GM19467 (cell line): ENCODE data around the gene ATP6V0E1.

ENCODE experiments used
- ATAC-seq: cut with Tn5 transposase; IDR thresholded peaks from one replicate; pipeline ENCODE4 v1.9.1; 2021; ENCODE audit warnings: mild to moderate bottlenecking, moderate library complexity; ENCODE audit not compliant: unreplicated experiment

Gene ATP6V0E1

DNA sequence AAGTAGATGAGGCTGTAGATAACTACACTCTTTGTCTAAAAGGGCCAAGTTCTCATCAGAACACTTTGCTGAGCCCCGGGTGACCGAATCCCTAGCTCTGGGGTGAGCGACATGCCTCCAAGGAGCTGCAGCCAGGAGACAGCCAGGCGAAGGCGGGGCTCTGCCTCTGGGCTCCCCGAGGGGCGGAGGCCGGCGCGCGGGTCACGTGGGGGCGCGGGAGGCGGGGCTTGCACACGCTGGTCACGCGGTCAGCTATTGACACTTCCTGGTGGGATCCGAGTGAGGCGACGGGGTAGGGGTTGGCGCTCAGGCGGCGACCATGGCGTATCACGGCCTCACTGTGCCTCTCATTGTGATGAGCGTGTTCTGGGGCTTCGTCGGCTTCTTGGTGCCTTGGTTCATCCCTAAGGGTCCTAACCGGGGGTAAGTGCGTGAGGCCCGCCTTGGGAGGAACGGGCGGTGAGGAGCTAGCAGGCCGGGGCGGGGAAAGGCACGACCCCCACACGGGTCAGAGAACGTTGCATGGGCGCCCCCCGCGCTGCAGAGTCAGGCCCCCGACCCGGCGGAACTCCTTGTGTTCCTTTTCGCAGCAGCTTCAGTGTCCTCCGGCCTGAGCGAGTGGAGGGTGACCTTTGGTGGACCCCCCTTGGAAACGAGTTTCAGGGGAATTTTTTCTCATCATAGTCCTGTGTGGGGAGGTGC lies at the start of gene ATP6V0E1:
TSS of gene ATP6V0E1 (plus strand) at position 230 of the 702 bp plus-strand sequence. CDS start at position 320, 90 bp downstream.
- ATAC-seq = peak; percentile 78

- no peak for ATAC-seq
Observed at GRCh38 chr5:172935096-172935495, 48.5 kb upstream of the ATP6V0E1 start.

- ATAC-seq = no peak
Observed at GRCh38 chr5:172936401-172936800, 47.2 kb upstream of the ATP6V0E1 start.

- ATAC-seq = no peak
Observed at GRCh38 chr5:172939071-172939470, 44.5 kb upstream of the ATP6V0E1 start.

- no peak for ATAC-seq
Observed at GRCh38 chr5:172939611-172940267, 43.8 kb upstream of the ATP6V0E1 start.

GRCh38 chr5:172940268-172941066 lies 43.1 kb upstream of the ATP6V0E1 start:
- ATAC-seq = no peak

DNA sequence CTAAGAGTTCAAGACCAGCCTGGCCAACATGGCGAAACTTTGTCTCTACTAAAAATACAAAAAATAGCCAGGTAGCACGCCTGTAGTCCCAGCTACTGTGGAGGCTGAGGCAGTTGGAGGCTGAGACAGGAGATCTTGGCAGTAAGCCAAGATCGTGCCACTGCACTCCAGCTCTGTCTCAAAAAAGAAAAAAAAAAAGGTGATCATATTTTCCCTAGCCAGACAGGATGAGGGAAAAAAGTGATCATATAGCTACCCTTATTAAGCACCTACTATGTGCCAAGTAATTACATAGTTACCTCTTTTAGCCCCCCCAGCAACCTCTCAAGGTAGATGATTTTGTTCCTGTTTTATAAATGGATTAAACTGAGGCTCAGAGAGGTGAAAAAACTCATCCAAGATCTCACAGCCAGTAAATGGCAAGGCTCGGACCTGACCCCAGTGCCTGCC lies 42.5 kb upstream of the ATP6V0E1 start:
- ATAC-seq = no peak

GRCh38 chr5:172942556-172942955 lies 41.0 kb upstream of the ATP6V0E1 start:
- no peak for ATAC-seq

GRCh38 chr5:172943283-172943841 lies 40.2 kb upstream of the ATP6V0E1 start:
- ATAC-seq = no peak

DNA sequence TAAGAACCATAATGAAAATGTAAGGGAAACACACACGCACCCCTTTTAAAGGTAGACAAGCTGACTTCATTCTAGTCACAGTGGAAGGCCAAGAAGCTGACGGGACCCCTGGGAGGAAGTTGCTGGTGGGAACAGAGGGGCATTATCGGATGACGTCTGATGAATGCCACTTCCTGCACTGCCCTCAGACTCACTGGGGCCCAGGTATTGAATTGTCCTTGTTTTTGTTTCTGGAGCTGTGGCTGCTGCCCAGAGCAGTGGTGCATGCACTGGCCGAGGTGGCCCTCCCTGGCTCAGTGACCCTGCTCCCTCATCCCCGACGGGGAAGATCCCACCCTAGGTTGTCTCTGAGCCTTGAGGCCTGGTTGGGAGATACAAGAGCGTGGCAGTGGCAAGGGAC lies 39.7 kb upstream of the ATP6V0E1 start:
- ATAC-seq = no peak

GRCh38 chr5:172944741-172945140 lies 38.8 kb upstream of the ATP6V0E1 start:
- ATAC-seq = no peak

GRCh38 chr5:172945151-172945550 lies 38.4 kb upstream of the ATP6V0E1 start:
- no peak for ATAC-seq

- ATAC-seq = no peak
Observed at GRCh38 chr5:172946146-172946545, 37.4 kb upstream of the ATP6V0E1 start.

DNA sequence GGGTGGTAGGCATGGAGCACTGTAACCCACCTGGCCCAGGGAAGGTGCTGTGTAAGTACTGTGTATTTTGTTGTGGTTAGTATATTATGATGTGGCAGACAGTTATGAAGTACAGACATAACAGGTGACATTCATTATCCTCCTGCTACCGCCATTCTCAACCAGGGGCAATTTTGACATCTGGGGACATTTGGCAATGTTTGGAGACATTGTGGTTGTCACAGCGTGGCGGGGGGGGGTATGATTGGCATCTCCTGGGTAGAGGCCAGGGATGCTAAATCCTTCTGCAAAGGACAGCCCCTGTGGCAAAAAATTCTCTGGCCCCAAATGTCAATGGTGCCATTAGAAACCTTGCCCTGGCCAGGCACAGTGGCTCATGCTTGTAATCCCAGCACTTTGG lies 34.1 kb upstream of the ATP6V0E1 start:
- ATAC-seq = no peak

DNA sequence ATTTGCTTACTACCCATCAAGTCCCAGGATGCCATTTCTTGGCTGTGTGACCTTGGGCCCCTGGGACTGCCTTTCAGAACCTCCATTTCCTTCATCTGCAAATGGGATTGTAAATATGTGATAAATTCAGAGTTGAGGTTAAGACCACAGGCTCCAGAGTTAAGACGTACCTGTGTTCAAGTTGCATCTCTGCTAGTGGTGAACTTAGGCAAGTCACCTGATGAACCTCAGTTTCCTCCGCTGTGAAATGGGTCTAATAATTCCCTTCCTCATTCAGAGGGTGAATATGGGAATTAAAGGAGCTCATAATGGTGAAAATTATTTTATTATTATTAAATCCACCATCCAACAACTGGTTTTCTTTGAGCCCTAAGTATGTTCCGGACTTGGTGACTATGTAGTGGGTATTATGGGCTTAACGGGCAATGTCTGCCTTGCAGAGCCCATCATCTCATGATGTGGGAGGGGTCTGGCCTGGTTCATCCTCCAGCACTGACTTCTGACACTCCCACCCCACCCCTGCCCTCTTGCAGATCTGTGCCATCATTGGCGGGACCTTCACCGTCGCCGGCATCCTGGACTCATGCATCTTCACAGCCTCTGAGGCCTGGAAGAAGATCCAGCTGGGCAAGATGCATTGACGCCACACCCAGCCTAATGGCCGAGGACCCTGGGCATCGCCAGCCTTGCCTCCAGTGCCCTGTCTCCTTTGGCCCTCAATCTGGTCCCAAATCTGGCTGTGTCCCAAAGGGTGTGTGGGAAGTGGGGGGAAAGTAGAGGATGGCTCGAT lies 33.2 kb upstream of the ATP6V0E1 start:
- no peak for ATAC-seq

DNA sequence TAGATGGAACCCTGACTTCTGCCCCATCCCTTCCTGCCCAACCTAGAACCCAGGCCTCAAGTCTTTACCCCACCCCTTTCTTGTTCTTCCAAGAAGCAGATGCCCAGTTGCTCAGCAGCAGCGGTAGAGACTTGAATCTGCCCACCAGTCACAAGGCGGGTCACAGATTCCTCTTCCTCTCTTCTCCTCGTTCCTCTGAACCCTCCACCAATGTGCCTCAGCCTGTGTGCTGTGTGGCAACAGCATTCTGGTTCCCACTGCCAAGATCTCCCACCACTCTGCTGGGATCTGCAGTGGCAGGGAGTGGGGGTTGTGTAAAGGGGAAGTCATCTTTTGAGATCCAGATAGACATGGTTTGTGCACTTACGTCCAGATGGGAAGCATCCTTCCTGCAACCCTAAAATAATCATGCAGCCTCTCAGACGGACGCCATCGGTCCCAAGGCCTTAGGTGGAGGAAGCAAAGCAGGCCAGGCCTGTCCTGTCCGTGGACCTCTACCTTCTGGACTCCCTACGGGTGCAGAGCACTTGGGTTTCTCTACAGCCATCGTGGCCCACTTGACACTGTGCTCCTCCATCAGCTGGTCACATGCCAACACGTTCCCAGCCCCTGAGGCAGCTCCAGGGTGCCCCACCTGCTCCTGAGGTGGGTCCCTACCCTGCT lies 32.1 kb upstream of the ATP6V0E1 start:
- no peak for ATAC-seq

GRCh38 chr5:172952034-172952511 lies 31.5 kb upstream of the ATP6V0E1 start:
- ATAC-seq = no peak

GRCh38 chr5:172953776-172954675 lies 29.5 kb upstream of the ATP6V0E1 start:
- no peak for ATAC-seq

DNA sequence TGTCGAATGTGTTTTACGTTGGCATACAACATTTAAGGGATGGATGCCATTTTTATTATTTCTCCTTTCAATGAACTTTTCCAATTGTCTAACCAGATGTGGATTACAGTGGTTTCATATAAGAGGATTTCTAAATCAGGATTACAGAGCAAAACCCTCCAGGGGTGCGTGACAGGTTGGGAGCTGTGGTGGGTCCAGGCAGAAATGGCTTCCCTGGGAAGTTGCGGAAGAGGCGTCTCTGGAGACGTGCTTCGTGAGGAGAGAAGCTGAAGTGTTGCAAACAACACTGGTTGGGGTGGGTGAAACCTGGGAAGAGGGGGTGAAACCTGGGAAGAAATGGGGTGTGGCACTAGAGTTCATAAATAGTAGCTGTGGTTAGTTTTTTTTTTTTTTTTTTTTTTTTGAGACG lies 28.8 kb upstream of the ATP6V0E1 start:
- no peak for ATAC-seq
